Measurements from ENCODE around the gene ASB15. TPM values are rescaled to one million over a fixed set of nuclear protein-coding genes. Genes with fewer than 3 reads are reported as not detected.

Gene ASB15
- total and polyA plus RNA-seq, 3 donors from 2014 or later: 1.1 to 5.7 (median 2.4) TPM

DNA sequence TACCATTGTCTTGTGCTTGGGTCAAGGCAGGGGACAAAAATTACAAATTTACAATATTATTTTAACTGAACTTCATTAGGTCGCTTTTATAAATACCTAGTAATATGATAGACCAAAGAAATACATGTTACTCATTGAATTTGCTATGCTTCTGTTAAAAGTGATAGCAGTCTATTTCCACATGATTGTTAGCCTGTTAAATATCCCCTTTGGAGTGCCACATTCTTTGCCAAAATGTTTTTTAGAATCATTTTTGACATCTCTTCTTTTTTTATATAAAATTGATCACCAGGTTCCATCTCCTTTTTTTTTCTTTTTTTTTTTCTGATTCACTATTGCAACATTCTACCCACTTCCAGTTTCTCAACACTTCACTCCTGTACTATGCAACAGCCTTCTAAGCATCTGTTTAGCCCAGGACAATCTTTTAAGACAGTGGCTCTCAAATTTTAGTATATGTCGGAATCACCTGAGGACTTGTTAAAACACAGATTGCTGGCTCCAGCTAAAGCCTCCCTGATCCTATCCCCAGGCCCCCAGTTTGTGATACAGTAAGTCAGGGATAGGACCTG lies 27.6 kb upstream of the ASB15 start:
- H3K4me1 ChIP-seq: no peaks in the 10 kb centered on the region
- no peaks in the 10 kb centered on the region for H3K9me3 ChIP-seq
- intact Hi-C loops (cut with DNase I; ENCODE audit: low total_unique reads): no loop called here
- no peak for DNase-seq
- TF ChIP-seq, protein P1, sequence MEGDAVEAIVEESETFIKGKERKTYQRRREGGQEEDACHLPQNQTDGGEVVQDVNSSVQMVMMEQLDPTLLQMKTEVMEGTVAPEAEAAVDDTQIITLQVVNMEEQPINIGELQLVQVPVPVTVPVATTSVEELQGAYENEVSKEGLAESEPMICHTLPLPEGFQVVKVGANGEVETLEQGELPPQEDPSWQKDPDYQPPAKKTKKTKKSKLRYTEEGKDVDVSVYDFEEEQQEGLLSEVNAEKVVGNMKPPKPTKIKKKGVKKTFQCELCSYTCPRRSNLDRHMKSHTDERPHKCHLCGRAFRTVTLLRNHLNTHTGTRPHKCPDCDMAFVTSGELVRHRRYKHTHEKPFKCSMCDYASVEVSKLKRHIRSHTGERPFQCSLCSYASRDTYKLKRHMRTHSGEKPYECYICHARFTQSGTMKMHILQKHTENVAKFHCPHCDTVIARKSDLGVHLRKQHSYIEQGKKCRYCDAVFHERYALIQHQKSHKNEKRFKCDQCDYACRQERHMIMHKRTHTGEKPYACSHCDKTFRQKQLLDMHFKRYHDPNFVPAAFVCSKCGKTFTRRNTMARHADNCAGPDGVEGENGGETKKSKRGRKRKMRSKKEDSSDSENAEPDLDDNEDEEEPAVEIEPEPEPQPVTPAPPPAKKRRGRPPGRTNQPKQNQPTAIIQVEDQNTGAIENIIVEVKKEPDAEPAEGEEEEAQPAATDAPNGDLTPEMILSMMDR (IDR thresholded peaks at IDR 0.05): no peak
- no peak for TF ChIP-seq POLR2A (IDR thresholded peaks at IDR 0.05)
- no peaks in the 10 kb centered on the region for H3K36me3 ChIP-seq (ENCODE audit: low read depth, missing control alignments)
- H3K4me3 ChIP-seq: no peak overlapping the region
- WGBS, 2 donors: 97 to 98% methylated on average over 2 of the region's 2 CpGs
- no peaks in the 10 kb centered on the region for H3K27me3 ChIP-seq
- no peak overlapping the region for H3K27ac ChIP-seq

DNA sequence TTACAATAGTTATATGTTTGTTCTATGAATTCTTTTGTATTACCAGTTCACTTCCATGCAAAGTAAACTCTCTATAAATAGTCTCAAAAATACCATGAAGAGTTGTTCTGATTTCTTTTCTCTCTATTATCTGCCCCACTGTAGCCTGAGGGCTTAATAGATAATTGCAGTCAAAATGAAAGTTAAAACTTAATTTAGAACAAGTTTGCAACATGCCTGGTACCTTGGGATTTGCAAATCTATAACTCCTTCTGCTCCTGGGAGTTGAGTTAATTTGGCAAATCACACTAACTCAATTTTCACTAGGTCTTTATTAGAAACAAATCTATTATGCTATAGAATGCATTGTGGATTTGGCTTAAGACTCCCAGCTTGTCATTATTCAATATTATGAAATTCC lies 22.2 kb upstream of the ASB15 start:
- TF ChIP-seq, protein P1 (IDR thresholded peaks at IDR 0.05): no peak
- TF ChIP-seq POLR2A (IDR thresholded peaks at IDR 0.05): no peak
- Histone ChIP-seq H3K27ac (no peak overlapping the region), H3K36me3 (ENCODE audit: low read depth, missing control alignments) (no peaks in the 10 kb centered on the region), H3K4me1 (no peaks in the 10 kb centered on the region), H3K4me3 (no peak overlapping the region), H3K9me3 (no peaks in the 10 kb centered on the region), H3K27me3 (no peaks in the 10 kb centered on the region)
- DNase-seq: no peak
- intact Hi-C loops (cut with DNase I; ENCODE audit: low total_unique reads): no loop called here

DNA sequence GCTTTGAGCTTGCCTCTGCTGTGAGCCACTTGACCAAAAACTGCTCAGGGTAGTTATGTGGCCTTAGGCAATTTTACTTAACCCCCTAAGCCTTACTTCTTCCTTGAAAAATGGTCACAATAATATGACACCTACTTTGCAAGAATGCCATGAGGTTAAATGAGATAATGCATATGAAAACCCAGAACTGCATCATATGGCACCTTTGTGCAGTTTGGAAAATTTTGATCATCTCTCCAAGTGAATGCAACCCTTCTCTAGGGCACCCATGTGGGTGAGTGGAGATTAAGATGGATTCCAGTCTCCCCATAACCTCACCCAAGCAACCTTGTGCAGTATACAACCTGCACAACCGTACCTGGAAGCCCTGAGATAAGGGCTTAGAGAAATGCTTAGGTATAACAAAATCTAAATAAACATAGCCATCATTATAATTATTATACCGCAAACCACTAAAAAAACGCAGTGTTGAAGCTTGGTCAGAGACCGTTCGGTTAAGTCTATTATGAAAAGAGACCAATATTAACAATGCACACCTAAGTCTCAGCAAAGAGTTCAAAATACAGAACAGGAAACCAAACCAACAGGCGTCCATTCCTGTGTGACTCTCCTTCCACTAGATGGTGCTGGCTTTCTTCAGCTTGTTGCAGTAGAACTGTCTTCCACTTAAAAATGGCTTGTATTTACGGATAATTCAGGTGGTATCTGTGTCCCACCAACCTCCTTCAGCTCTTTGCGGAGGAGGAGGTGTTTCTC lies 21.0 kb upstream of the ASB15 start:
- 45 to 52% methylated on average over 8 of the region's 8 CpGs for WGBS, 2 donors
- Histone ChIP-seq H3K9me3 (no peaks in the 10 kb centered on the region), H3K4me1 (no peaks in the 10 kb centered on the region), H3K36me3 (ENCODE audit: low read depth, missing control alignments) (no peaks in the 10 kb centered on the region), H3K27me3 (no peaks in the 10 kb centered on the region), H3K27ac (no peak overlapping the region), H3K4me3 (no peak overlapping the region)
- intact Hi-C loops (cut with DNase I; ENCODE audit: low total_unique reads): no loop called here
- DNase-seq: peak; percentile 27
- TF ChIP-seq POLR2A (IDR thresholded peaks at IDR 0.05): no peak
- TF ChIP-seq, protein P1 (IDR thresholded peaks at IDR 0.05): peak in 2 of 3 experiments; percentile 33 to 57

DNA sequence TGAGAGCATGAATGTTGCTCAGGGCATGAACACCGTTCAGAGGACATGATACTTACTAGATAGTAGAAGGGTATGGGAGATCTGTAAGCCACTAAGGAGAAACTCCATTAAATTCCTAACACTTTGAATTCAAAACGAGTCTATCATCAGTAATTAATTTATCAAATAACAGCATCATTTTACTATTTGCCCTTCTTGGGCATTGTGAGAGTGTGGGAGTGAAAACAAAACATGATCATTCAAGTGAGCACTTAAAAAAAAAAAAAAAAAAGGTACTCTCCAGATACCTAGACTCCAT lies 20.5 kb upstream of the ASB15 start:
- Histone ChIP-seq H3K36me3 (ENCODE audit: low read depth, missing control alignments) (no peaks in the 10 kb centered on the region), H3K27me3 (no peaks in the 10 kb centered on the region), H3K4me1 (no peaks in the 10 kb centered on the region), H3K9me3 (no peaks in the 10 kb centered on the region), H3K27ac (no peak overlapping the region), H3K4me3 (no peak overlapping the region)
- TF ChIP-seq, protein P1 (IDR thresholded peaks at IDR 0.05): no peak
- no peak for TF ChIP-seq POLR2A (IDR thresholded peaks at IDR 0.05)
- WGBS, 2 donors: 27 to 34% methylated on average over 2 of the region's 2 CpGs
- intact Hi-C loops (cut with DNase I; ENCODE audit: low total_unique reads): no loop called here
- DNase-seq: no peak

DNA sequence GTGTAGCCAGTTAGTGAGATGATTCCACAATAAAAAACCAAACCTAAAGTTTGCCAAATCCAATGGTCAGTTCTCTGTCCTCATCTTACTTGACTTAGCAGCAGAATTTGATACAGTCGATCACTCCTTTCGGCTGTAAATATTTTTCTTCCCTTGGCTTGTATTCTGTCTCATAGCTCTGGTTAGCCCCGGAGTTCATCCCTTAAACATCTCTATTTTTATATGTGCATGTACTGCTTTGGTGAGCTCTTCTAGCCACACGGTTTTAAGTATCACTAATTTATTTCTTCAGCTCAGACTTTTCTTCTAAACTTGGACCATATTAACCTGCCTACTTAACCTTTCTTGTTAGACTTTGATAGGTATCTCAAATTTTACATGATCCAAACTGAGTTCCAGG lies 17.8 kb upstream of the ASB15 start:
- H3K36me3 ChIP-seq (ENCODE audit: low read depth, missing control alignments): no peaks in the 10 kb centered on the region
- no peak overlapping the region for H3K4me3 ChIP-seq
- H3K27ac ChIP-seq: no peak overlapping the region
- intact Hi-C loops (cut with DNase I; ENCODE audit: low total_unique reads): no loop called here
- H3K9me3 ChIP-seq: no peaks in the 10 kb centered on the region
- H3K4me1 ChIP-seq: no peaks in the 10 kb centered on the region
- no peaks in the 10 kb centered on the region for H3K27me3 ChIP-seq
- TF ChIP-seq, protein P1 (IDR thresholded peaks at IDR 0.05): no peak
- no peak for TF ChIP-seq POLR2A (IDR thresholded peaks at IDR 0.05)
- no peak for DNase-seq
- WGBS, 2 donors: 92 to 96% methylated on average over 4 of the region's 4 CpGs
